Measurements from ENCODE around the gene ITPRIPL2.

DNA sequence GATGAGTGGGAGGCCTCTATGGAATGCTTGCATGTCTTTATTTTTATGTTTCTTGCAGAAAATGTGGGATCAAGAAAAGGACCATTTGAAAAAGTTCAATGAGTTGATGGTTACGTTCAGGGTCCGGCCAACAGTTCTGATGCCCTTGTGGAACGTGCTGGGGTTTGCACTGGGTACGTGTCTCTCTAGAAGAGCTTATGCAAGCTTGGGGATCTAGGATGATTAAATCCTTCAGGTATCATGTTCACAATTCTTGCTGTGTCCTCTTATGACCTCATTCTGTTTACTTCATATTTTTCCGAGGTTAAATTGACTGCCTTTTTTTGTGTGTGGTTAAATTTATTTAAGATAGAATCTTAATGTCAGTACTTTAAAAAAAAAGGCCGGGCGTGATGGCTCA, 39.9 kb upstream of the ITPRIPL2 start:
- TF ChIP-seq CTCF (conservative IDR thresholded peaks at IDR 0.05; ENCODE audit: low read length) = no peak
- no peak for TF ChIP-seq EZH2phosphoT487 (IDR thresholded peaks at IDR 0.05; ENCODE audit: borderline replicate concordance, low read depth, low read length)

Measured in OCI-LY7 (cell line).